GM21786 (cell line): ENCODE measurements around the gene POLR3E.

ENCODE experiments used
- ATAC-seq: cut with Tn5 transposase; IDR thresholded peaks from one replicate; pipeline ENCODE4 v1.9.1; 2021; ENCODE audit not compliant: unreplicated experiment

The POLR3E gene

GRCh38 chr16:22297114-22297870 is at the start of gene POLR3E:
TSS of gene POLR3E (plus strand) at chr16:22297409. CDS start at chr16:22302969, 5,560 bp downstream.
- peak; percentile 73 for ATAC-seq

- ATAC-seq: no peak
Observed at GRCh38 chr16:22250522-22250921, 46.7 kb upstream of the POLR3E start.

GRCh38 chr16:22252317-22252716 is 44.9 kb upstream of the POLR3E start:
- no peak for ATAC-seq

GRCh38 chr16:22253272-22253671 is 43.9 kb upstream of the POLR3E start:
- no peak for ATAC-seq

GRCh38 chr16:22255335-22255734 is 41.9 kb upstream of the POLR3E start:
- ATAC-seq: no peak

GRCh38 chr16:22257440-22257839 is 39.8 kb upstream of the POLR3E start:
- no peak for ATAC-seq

GRCh38 chr16:22260490-22260889 is 36.7 kb upstream of the POLR3E start:
- no peak for ATAC-seq

- ATAC-seq: no peak
Observed at GRCh38 chr16:22262460-22262859, 34.7 kb upstream of the POLR3E start.

GRCh38 chr16:22264786-22265185 is 32.4 kb upstream of the POLR3E start:
- ATAC-seq: no peak

- ATAC-seq: no peak
Observed at GRCh38 chr16:22265351-22265750, 31.9 kb upstream of the POLR3E start.

- ATAC-seq: no peak
Observed at GRCh38 chr16:22266546-22266945, 30.7 kb upstream of the POLR3E start.

GRCh38 chr16:22267764-22268163 is 29.4 kb upstream of the POLR3E start:
- ATAC-seq: no peak

- no peak for ATAC-seq
Observed at GRCh38 chr16:22270525-22270924, 26.7 kb upstream of the POLR3E start.

GRCh38 chr16:22272870-22273650 is 24.1 kb upstream of the POLR3E start:
- ATAC-seq: no peak

GRCh38 chr16:22274916-22275315 is 22.3 kb upstream of the POLR3E start:
- no peak for ATAC-seq

GRCh38 chr16:22278441-22279230 is 18.6 kb upstream of the POLR3E start:
- ATAC-seq: no peak

- no peak for ATAC-seq
Observed at GRCh38 chr16:22282254-22282892, 14.8 kb upstream of the POLR3E start.

- ATAC-seq: no peak
Observed at GRCh38 chr16:22284637-22285036, 12.6 kb upstream of the POLR3E start.

- no peak for ATAC-seq
Observed at GRCh38 chr16:22285080-22285479, 12.1 kb upstream of the POLR3E start.

- no peak for ATAC-seq
Observed at GRCh38 chr16:22291020-22291419, 6.2 kb upstream of the POLR3E start.

GRCh38 chr16:22291860-22292318 is 5.3 kb upstream of the POLR3E start:
- no peak for ATAC-seq
